Common myeloid progenitor, CD34-positive (primary cell): Measurements from ENCODE around the gene SVIL.

Experiments
- CTCF ChIA-PET: fragments of 350-600 bp; sonication (Branson Sonifier 250); formaldehyde crosslinking; loops from one replicate; lab custom pipeline; 2021; ENCODE audit warnings: antibody characterized with exemption; lab: Charles Lee
- POLR2A ChIA-PET: fragments of 350-600 bp; sonication (Branson Sonifier 250); formaldehyde crosslinking; loops from one replicate; lab custom pipeline; 2021; ENCODE audit warnings: antibody characterized with exemption; lab: Charles Lee
- DNase-seq, 3 donors: peaks; one replicate each; pipeline versions ENCODE4 v3.0.0 to v3.0.0-alpha.2; 2013
- H3K27ac ChIP-seq, 2 experiments: 1 replicate in 1 of 2; 2 replicates in 1 of 2; pipeline ENCODE4 v1.7.0; 2013; ENCODE audit warnings: inconsistent platforms in 2 of 2, low read length in 2 of 2, mild to moderate bottlenecking in 2 of 2, low read depth in 1 of 2, moderate library complexity in 1 of 2; ENCODE audit not compliant: severe bottlenecking in 2 of 2, insufficient read depth in 1 of 2, poor library complexity in 1 of 2
- H3K27me3 ChIP-seq, 5 experiments: replicated peaks in 2 of 5; 1 replicate in 3 of 5; 2 replicates in 2 of 5; pipeline versions ENCODE4 v1.6.1 to v1.7.0; 2013; ENCODE audit warnings: low read length in 4 of 5, mild to moderate bottlenecking in 2 of 5, moderate library complexity in 2 of 5, inconsistent platforms in 1 of 5; ENCODE audit not compliant: insufficient read depth in 5 of 5, control insufficient read depth in 4 of 5
- H3K36me3 ChIP-seq, 4 experiments: 1 replicate in 2 of 4; 2 replicates in 2 of 4; pipeline versions ENCODE4 v1.6.1 to v1.7.0; 2013; ENCODE audit warnings: low read length in 3 of 4, control low read depth in 1 of 4, mild to moderate bottlenecking in 1 of 4; ENCODE audit not compliant: control insufficient read depth in 4 of 4, insufficient read depth in 4 of 4
- H3K4me1 ChIP-seq, 4 experiments: 1 replicate in 3 of 4; 2 replicates in 1 of 4; pipeline versions ENCODE4 v1.6.1 to v1.7.1; 2013; ENCODE audit warnings: low read length in 3 of 4, mild to moderate bottlenecking in 3 of 4, control low read depth in 1 of 4, inconsistent platforms in 1 of 4, moderate library complexity in 1 of 4; ENCODE audit not compliant: control insufficient read depth in 4 of 4, insufficient read depth in 4 of 4; ENCODE audit errors: control extremely low read depth in 1 of 4
- H3K4me3 ChIP-seq, 7 experiments: 1 replicate in 4 of 7; 2 replicates in 3 of 7; pipeline versions ENCODE4 v1.5.1 to v1.7.0; 2013; ENCODE audit warnings: mild to moderate bottlenecking in 7 of 7, low read length in 6 of 7, moderate library complexity in 6 of 7, inconsistent platforms in 2 of 7, low read depth in 2 of 7, control low read depth in 1 of 7; ENCODE audit not compliant: insufficient read depth in 4 of 7, control insufficient read depth in 1 of 7; ENCODE audit errors: extremely low read depth in 1 of 7
- H3K9me3 ChIP-seq, 5 experiments: 1 replicate in 4 of 5; 2 replicates in 1 of 5; pipeline versions ENCODE4 v1.6.1 to v1.7.1; 2013; ENCODE audit warnings: low read length in 4 of 5, mild to moderate bottlenecking in 2 of 5, inconsistent platforms in 1 of 5, low read depth in 1 of 5, moderate library complexity in 1 of 5; ENCODE audit not compliant: control insufficient read depth in 4 of 5, insufficient read depth in 2 of 5; ENCODE audit errors: control extremely low read depth in 1 of 5
- WGBS: methylation state at CpG from one replicate; pipeline ENCODE4 v1.1.5; 2013; ENCODE audit not compliant: insufficient coverage; 5-methylcytosine and 5-hydroxymethylcytosine counted together

Gene SVIL

DNA sequence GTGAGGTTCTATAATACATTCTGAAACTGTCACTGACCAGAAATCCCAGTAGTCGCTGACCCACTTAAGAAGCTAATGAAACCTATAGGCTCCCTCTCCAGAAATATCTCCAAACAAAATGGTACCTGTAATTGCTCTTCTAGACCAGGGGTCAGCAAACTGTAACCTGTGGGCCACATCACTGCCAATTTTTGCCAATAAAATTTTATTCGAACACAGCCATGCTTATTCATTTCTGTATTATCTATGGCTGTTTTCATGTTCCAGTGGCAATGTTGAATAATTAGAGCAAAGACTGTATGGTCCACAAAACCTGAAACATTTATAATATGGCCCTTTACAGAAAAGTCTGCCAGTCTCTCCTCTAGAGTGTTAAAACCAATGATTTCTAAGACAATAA is 37.2 kb upstream of the SVIL start:
- DNase-seq, result no peak
- no peaks in the 10 kb centered on the region for H3K27me3 ChIP-seq
- peaks cover 0 to 2% (median 0%) of the 10 kb centered on the region in 4 experiments for H3K4me1 ChIP-seq
- H3K27ac ChIP-seq, result no peak overlapping the region
- peaks cover 6 to 33% (median 20%) of the 10 kb centered on the region in 5 experiments for H3K9me3 ChIP-seq
- CTCF ChIA-PET, result no interaction called here
- H3K36me3 ChIP-seq, result peaks cover under 1 to 19% (median 4%) of the 10 kb centered on the region in 4 experiments
- no peak overlapping the region for H3K4me3 ChIP-seq
- no CpG with 5 or more reads among the region's 2 CpGs for WGBS
- POLR2A ChIA-PET, result no interaction called here

DNA sequence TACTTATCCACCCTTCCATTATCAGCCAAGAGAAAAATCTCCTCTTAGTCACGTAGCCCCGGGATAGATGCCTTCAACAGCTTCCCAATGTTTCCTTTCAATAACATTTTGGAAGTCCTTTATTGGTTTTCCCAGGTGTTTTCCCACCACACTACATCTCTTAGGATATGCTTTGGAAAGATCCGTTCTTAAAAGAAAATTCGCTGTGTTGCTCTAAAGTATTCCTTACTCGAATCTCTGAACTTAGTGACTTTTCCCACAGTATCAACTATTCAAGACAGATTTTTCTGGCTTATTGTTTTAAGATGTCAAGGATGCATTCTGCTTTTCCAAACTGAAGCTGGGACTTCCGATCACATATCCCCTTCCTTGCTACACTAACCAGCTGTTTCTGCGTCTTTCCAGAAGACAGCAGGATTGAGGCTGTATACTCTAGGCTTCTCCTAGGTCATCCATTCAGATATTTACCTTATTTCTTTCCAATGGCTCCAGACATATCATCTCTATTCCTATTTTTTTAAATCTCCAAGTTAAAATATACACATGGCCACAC is 36.5 kb upstream of the SVIL start:
- Histone ChIP-seq H3K27me3 (no peaks in the 10 kb centered on the region), H3K9me3 (peaks cover 6 to 28% (median 16%) of the 10 kb centered on the region in 5 experiments), H3K4me3 (no peak overlapping the region), H3K4me1 (peaks cover 0 to 2% (median 0%) of the 10 kb centered on the region in 4 experiments), H3K36me3 (peaks cover 0 to 15% (median 2%) of the 10 kb centered on the region in 4 experiments), H3K27ac (no peak overlapping the region)
- ChIA-PET POLR2A (no interaction called here), CTCF (interaction anchor here (1.4 kb wide), 1 partner anchor 13 kb away, joined by 5 read pairs; no protein-coding TSS in a partner anchor)
- no peak for DNase-seq
- WGBS, result 100% methylated on average over 6 of the region's 7 CpGs

DNA sequence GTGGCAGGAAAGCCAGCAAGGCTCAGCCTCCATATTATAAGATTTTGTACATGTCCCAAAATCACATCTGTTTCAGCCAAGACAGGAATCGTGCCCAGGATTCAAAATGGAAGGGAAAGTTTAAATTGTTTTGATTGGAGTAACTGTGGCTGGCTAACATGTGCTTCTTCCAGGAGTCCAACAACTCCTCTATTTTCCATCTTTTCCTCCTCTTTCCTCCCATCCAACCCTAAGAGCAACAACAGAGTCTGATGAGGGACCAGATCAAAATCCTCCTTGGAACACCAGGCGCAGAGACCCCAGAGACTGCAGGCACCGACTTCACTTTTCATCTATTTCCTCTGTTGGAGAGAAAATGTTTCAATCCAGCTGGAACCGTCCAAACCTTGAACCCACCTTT is 36.0 kb upstream of the SVIL start:
- Histone ChIP-seq H3K4me1 (peaks cover 0 to 2% (median 0%) of the 10 kb centered on the region in 4 experiments), H3K4me3 (no peak overlapping the region), H3K27ac (no peak overlapping the region), H3K9me3 (peaks cover 5 to 23% (median 12%) of the 10 kb centered on the region in 5 experiments), H3K27me3 (no peaks in the 10 kb centered on the region), H3K36me3 (peaks cover 0 to 12% (median 2%) of the 10 kb centered on the region in 4 experiments)
- POLR2A ChIA-PET, result no interaction called here
- DNase-seq, result no peak
- 95% methylated on average over 3 of the region's 4 CpGs for WGBS
- CTCF ChIA-PET, result interaction anchor here (1.0 to 1.4 kb wide), 2 partner anchors 13 to 14 kb away, joined by 3 to 5 read pairs; no protein-coding TSS in a partner anchor

- H3K27me3 ChIP-seq, result no peaks in the 10 kb centered on the region
- no peak overlapping the region for H3K4me3 ChIP-seq
- H3K9me3 ChIP-seq, result peaks cover 0 to 12% (median 0%) of the 10 kb centered on the region in 5 experiments
- H3K36me3 ChIP-seq, result no peaks in the 10 kb centered on the region
- ChIA-PET CTCF (interaction anchor here (0.8 kb wide), 1 partner anchor 9 kb away, joined by 3 read pairs; no protein-coding TSS in a partner anchor), POLR2A (no interaction called here)
- WGBS, result 82% methylated on average over 3 of the region's 3 CpGs
- peaks cover 0 to 2% (median 0%) of the 10 kb centered on the region in 4 experiments for H3K4me1 ChIP-seq
- DNase-seq, result no peak
- no peak overlapping the region for H3K27ac ChIP-seq
Measured at GRCh38 chr10:29669149-29669548, 34.4 kb upstream of the SVIL start.

DNA sequence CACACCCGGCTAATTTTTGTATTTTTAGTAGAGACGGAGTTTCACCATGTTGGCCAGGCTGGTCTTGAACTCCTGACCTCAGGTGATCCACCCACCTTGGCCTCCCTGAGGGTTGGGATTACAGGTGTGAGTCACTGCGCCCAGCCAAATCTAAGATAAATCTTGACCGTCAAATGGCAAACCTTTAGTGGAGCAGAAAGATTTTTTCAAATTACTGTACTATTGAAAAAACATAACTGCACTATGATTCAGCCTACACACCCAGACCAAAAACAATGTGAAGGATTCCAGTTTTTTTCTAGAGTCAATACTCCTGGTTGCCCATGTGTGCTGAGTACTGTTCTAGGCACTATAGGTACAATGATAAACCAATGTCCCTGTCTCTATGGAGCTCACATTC is 33.9 kb upstream of the SVIL start:
- POLR2A ChIA-PET, result no interaction called here
- DNase-seq, result no peak
- CTCF ChIA-PET, result interaction anchor here (0.8 kb wide), 1 partner anchor 8 kb away, joined by 3 read pairs; no protein-coding TSS in a partner anchor
- Histone ChIP-seq H3K27me3 (no peaks in the 10 kb centered on the region), H3K36me3 (no peaks in the 10 kb centered on the region), H3K9me3 (peaks cover 0 to 8% (median 0%) of the 10 kb centered on the region in 5 experiments), H3K4me3 (no peak overlapping the region), H3K4me1 (peaks cover 0 to 2% (median 0%) of the 10 kb centered on the region in 4 experiments), H3K27ac (no peak overlapping the region)
- WGBS, result 80% methylated on average over 1 of the region's 4 CpGs

GRCh38 chr10:29667191-29667590 is 32.4 kb upstream of the SVIL start:
- CTCF ChIA-PET, result interaction anchor here (1.0 kb wide), 1 partner anchor 9 kb away, joined by 3 read pairs; no protein-coding TSS in a partner anchor
- Histone ChIP-seq H3K27me3 (no peaks in the 10 kb centered on the region), H3K9me3 (peaks cover 0 to 2% (median 0%) of the 10 kb centered on the region in 5 experiments), H3K36me3 (no peaks in the 10 kb centered on the region), H3K27ac (no peak overlapping the region), H3K4me1 (peaks cover 0 to 2% (median 0%) of the 10 kb centered on the region in 4 experiments), H3K4me3 (no peak overlapping the region)
- POLR2A ChIA-PET, result no interaction called here
- DNase-seq, result no peak
- 100% methylated on average over 3 of the region's 3 CpGs for WGBS

DNA sequence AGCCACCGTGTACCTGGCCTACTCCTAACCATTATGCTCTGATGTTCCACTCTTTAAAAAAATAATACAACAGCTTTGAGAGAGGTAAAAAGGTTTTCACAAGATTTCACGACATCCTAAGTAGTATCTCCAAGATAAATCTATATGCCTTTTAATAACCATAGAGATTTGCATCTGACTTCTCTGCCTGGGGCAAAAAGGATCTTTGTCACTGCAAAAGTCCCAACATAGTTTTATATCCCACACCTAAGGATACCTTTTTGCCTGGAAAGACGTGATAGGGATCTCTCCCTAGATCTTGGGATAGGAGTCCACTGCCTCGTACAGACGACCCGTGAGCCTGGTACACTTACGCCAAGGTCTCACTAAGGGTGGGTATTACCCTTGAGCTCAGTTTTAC is 31.4 kb upstream of the SVIL start:
- no peaks in the 10 kb centered on the region for H3K36me3 ChIP-seq
- no peak overlapping the region for H3K27ac ChIP-seq
- H3K9me3 ChIP-seq, result no peaks in the 10 kb centered on the region
- no peaks in the 10 kb centered on the region for H3K27me3 ChIP-seq
- WGBS, result 96% methylated on average over 7 of the region's 7 CpGs
- DNase-seq, result no peak
- POLR2A ChIA-PET, result no interaction called here
- H3K4me3 ChIP-seq, result no peak overlapping the region
- CTCF ChIA-PET, result no interaction called here
- peaks cover 0 to 2% (median 0%) of the 10 kb centered on the region in 4 experiments for H3K4me1 ChIP-seq
